ENCODE results near the gene LSM3.

The LSM3 gene

DNA sequence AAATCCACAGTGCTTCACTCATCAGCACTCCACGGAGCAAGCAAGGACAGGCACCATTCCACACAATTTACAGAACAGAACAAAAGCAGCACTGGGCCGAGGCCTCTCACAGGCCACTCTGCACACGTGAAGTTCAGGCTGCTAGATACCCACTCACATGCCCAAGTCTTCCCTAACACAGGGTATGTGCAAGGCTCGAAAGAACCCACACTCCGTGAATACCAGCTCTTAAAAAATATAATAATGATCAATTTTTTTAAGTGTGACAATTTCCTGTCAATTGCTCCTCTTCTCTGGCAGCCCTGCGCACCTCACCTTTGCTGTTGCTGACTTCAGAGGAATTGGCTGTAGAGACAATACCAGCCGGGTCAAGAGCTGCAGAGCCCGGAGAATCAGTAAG is 19.2 kb upstream of the LSM3 start:
- Histone ChIP-seq H3K4me1 (ENCODE audit: insufficient read depth, low read length, severe bottlenecking) (no peaks in the 10 kb centered on the region), H3K9ac (ENCODE audit: low read length) (no peak overlapping the region), H4K20me1 (ENCODE audit: insufficient read depth, low read length) (no peaks in the 10 kb centered on the region), H3K79me2 (ENCODE audit: insufficient read depth, low read length) (no peaks in the 10 kb centered on the region), H3K9me2 (ENCODE audit: low read depth, low read length) (no peaks in the 10 kb centered on the region), H3F3A (ENCODE audit: insufficient read depth, low read length) (no peaks in the 10 kb centered on the region), H3K9me3 (ENCODE audit: low read length) (peaks cover 12% of the 10 kb centered on the region), H3K4me3 (ENCODE audit: low read depth, low read length, poor library complexity, severe bottlenecking) (no peak overlapping the region), H3K27me3 (ENCODE audit: insufficient read depth, low read length) (no peaks in the 10 kb centered on the region), H3K36me3 (ENCODE audit: insufficient read depth, low read length) (peaks cover 91% of the 10 kb centered on the region), H3K27ac (ENCODE audit: low read depth, low read length, poor library complexity, severe bottlenecking) (no peak overlapping the region), H3K4me2 (ENCODE audit: low read length) (no peak overlapping the region), H2AFZ (ENCODE audit: low read length) (no peak overlapping the region)
- TF ChIP-seq, protein P1, sequence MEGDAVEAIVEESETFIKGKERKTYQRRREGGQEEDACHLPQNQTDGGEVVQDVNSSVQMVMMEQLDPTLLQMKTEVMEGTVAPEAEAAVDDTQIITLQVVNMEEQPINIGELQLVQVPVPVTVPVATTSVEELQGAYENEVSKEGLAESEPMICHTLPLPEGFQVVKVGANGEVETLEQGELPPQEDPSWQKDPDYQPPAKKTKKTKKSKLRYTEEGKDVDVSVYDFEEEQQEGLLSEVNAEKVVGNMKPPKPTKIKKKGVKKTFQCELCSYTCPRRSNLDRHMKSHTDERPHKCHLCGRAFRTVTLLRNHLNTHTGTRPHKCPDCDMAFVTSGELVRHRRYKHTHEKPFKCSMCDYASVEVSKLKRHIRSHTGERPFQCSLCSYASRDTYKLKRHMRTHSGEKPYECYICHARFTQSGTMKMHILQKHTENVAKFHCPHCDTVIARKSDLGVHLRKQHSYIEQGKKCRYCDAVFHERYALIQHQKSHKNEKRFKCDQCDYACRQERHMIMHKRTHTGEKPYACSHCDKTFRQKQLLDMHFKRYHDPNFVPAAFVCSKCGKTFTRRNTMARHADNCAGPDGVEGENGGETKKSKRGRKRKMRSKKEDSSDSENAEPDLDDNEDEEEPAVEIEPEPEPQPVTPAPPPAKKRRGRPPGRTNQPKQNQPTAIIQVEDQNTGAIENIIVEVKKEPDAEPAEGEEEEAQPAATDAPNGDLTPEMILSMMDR (IDR thresholded peaks at IDR 0.05; ENCODE audit: low read length): no peak
- no peak for TF ChIP-seq EZH2 (IDR thresholded peaks at IDR 0.05; ENCODE audit: borderline replicate concordance, low read length)

DNA sequence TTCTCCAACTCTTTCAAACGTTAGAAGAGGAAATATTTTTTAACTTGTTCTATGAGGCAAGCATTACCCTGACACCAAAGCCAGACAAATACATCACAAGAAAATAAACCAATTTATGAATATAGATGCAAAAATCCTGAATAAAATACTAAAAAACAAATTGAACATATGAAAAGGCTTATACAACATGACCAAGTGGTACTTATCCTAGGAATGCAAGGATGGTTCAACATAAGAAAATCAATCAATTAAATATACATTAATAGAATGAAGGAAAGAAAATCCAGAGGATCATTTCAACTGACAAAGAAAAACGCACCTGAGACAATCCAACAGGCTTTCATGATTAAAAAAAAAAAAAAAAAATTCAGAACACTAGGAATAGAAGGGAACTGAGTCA is 17.3 kb upstream of the LSM3 start:
- Histone ChIP-seq H3K4me1 (ENCODE audit: insufficient read depth, low read length, severe bottlenecking) (no peaks in the 10 kb centered on the region), H3K4me3 (ENCODE audit: low read depth, low read length, poor library complexity, severe bottlenecking) (no peak overlapping the region), H3K9me3 (ENCODE audit: low read length) (peaks cover 12% of the 10 kb centered on the region), H4K20me1 (ENCODE audit: insufficient read depth, low read length) (no peaks in the 10 kb centered on the region), H3K9ac (ENCODE audit: low read length) (no peak overlapping the region), H3K27ac (ENCODE audit: low read depth, low read length, poor library complexity, severe bottlenecking) (no peak overlapping the region), H3K9me2 (ENCODE audit: low read depth, low read length) (no peaks in the 10 kb centered on the region), H3K4me2 (ENCODE audit: low read length) (no peak overlapping the region), H3K79me2 (ENCODE audit: insufficient read depth, low read length) (no peaks in the 10 kb centered on the region), H3K27me3 (ENCODE audit: insufficient read depth, low read length) (no peaks in the 10 kb centered on the region), H2AFZ (ENCODE audit: low read length) (no peak overlapping the region), H3K36me3 (ENCODE audit: insufficient read depth, low read length) (peaks cover 98% of the 10 kb centered on the region), H3F3A (ENCODE audit: insufficient read depth, low read length) (no peaks in the 10 kb centered on the region)
- TF ChIP-seq, protein P1 (IDR thresholded peaks at IDR 0.05; ENCODE audit: low read length): no peak
- TF ChIP-seq EZH2 (IDR thresholded peaks at IDR 0.05; ENCODE audit: borderline replicate concordance, low read length): no peak

DNA sequence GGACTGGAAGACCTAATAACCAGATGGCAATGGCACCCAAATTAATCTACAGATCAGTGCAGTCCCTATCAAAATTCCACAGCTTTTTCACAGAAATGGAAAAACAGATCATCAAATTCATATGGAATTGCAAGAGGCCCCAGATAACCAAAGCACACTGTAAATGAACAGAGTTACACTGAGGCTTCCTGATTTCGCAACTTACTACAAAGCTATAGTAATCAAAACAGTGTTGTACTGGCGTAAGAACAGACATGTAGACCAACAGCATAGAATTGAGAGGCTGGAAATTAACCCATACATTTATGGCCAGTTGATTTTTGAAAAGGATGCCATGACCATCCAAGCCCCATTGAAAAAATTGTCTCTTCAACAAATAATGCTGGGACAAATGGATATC is 16.4 kb upstream of the LSM3 start:
- H3K9me3 ChIP-seq (ENCODE audit: low read length): peaks cover 12% of the 10 kb centered on the region
- H3K9ac ChIP-seq (ENCODE audit: low read length): no peak overlapping the region
- no peak overlapping the region for H3K4me2 ChIP-seq (ENCODE audit: low read length)
- H3K4me1 ChIP-seq (ENCODE audit: insufficient read depth, low read length, severe bottlenecking): no peaks in the 10 kb centered on the region
- no peak overlapping the region for H3K27ac ChIP-seq (ENCODE audit: low read depth, low read length, poor library complexity, severe bottlenecking)
- TF ChIP-seq, protein P1 (IDR thresholded peaks at IDR 0.05; ENCODE audit: low read length): no peak
- TF ChIP-seq EZH2 (IDR thresholded peaks at IDR 0.05; ENCODE audit: borderline replicate concordance, low read length): no peak
- no peaks in the 10 kb centered on the region for H3K79me2 ChIP-seq (ENCODE audit: insufficient read depth, low read length)
- no peaks in the 10 kb centered on the region for H3K9me2 ChIP-seq (ENCODE audit: low read depth, low read length)
- H3K27me3 ChIP-seq (ENCODE audit: insufficient read depth, low read length): no peaks in the 10 kb centered on the region
- H2AFZ ChIP-seq (ENCODE audit: low read length): no peak overlapping the region
- H3K36me3 ChIP-seq (ENCODE audit: insufficient read depth, low read length): peaks cover 97% of the 10 kb centered on the region
- no peak overlapping the region for H3K4me3 ChIP-seq (ENCODE audit: low read depth, low read length, poor library complexity, severe bottlenecking)
- H3F3A ChIP-seq (ENCODE audit: insufficient read depth, low read length): no peaks in the 10 kb centered on the region
- no peaks in the 10 kb centered on the region for H4K20me1 ChIP-seq (ENCODE audit: insufficient read depth, low read length)

Data from OCI-LY1 (cell line).